ENCODE measurements around the gene VCAM1.

DNA sequence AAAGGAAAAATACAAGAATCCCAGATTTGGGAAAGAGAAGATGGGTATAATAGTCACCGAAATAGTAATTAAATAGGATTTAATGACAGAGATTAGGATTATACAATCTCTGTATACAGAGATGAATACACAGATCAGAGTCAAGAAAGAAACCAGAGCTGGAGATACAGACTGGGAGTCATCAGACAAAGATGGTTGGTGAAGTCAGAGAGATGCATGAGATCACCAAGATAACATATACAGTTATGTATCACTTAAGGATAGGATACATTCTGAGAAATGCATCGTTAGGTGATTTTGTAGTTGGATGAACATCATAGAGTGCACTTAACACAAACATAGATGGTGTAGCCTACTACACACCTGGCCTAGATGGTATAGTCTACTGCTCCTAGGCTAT lies 49.8 kb downstream of the VCAM1 start:
- TF ChIP-seq, protein P1, sequence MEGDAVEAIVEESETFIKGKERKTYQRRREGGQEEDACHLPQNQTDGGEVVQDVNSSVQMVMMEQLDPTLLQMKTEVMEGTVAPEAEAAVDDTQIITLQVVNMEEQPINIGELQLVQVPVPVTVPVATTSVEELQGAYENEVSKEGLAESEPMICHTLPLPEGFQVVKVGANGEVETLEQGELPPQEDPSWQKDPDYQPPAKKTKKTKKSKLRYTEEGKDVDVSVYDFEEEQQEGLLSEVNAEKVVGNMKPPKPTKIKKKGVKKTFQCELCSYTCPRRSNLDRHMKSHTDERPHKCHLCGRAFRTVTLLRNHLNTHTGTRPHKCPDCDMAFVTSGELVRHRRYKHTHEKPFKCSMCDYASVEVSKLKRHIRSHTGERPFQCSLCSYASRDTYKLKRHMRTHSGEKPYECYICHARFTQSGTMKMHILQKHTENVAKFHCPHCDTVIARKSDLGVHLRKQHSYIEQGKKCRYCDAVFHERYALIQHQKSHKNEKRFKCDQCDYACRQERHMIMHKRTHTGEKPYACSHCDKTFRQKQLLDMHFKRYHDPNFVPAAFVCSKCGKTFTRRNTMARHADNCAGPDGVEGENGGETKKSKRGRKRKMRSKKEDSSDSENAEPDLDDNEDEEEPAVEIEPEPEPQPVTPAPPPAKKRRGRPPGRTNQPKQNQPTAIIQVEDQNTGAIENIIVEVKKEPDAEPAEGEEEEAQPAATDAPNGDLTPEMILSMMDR (IDR thresholded peaks at IDR 0.05; ENCODE audit: control extremely low read depth in 1 of 3, insufficient read depth in 1 of 3, low read depth in 1 of 3, low read length in 3 of 3): no peak
- no peak for TF ChIP-seq CREB1 (IDR thresholded peaks at IDR 0.05)
- no peak for TF ChIP-seq POLR2AphosphoS5 (IDR thresholded peaks at IDR 0.05; ENCODE audit: low read depth, low read length)
- TF ChIP-seq SP4 (IDR thresholded peaks at IDR 0.05; ENCODE audit: low read length): no peak
- TF ChIP-seq YY1 (IDR thresholded peaks at IDR 0.05; ENCODE audit: low read depth, low read length): no peak
- TF ChIP-seq EP300 (IDR thresholded peaks at IDR 0.05; ENCODE audit: borderline replicate concordance in 1 of 2, low read depth in 2 of 2, low read length in 2 of 2): no peak
- no peak for TF ChIP-seq RXRA (IDR thresholded peaks at IDR 0.05; ENCODE audit: insufficient read depth, low read depth, low read length)
- TF ChIP-seq, protein P2, sequence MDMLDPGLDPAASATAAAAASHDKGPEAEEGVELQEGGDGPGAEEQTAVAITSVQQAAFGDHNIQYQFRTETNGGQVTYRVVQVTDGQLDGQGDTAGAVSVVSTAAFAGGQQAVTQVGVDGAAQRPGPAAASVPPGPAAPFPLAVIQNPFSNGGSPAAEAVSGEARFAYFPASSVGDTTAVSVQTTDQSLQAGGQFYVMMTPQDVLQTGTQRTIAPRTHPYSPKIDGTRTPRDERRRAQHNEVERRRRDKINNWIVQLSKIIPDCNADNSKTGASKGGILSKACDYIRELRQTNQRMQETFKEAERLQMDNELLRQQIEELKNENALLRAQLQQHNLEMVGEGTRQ (IDR thresholded peaks at IDR 0.05; ENCODE audit: low read length): no peak
- no peak for TF ChIP-seq POLR2A (IDR thresholded peaks at IDR 0.05; ENCODE audit: control extremely low read depth in 1 of 2, low read depth in 2 of 2, low read length in 2 of 2)
- TF ChIP-seq SRF (IDR thresholded peaks at IDR 0.05; ENCODE audit: low read depth, low read length): no peak
- no peak for TF ChIP-seq GABPA (IDR thresholded peaks at IDR 0.05; ENCODE audit: borderline replicate concordance, insufficient read depth, low read length)
- TF ChIP-seq, protein P3, sequence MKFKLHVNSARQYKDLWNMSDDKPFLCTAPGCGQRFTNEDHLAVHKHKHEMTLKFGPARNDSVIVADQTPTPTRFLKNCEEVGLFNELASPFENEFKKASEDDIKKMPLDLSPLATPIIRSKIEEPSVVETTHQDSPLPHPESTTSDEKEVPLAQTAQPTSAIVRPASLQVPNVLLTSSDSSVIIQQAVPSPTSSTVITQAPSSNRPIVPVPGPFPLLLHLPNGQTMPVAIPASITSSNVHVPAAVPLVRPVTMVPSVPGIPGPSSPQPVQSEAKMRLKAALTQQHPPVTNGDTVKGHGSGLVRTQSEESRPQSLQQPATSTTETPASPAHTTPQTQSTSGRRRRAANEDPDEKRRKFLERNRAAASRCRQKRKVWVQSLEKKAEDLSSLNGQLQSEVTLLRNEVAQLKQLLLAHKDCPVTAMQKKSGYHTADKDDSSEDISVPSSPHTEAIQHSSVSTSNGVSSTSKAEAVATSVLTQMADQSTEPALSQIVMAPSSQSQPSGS (IDR thresholded peaks at IDR 0.05; ENCODE audit: low read length): no peak
- TF ChIP-seq CBX5 (IDR thresholded peaks at IDR 0.05; ENCODE audit: low read depth, low read length): no peak
- TF ChIP-seq SIRT6 (IDR thresholded peaks at IDR 0.05; ENCODE audit: low read length): no peak

All from H1 (cell line).